Esophagus squamous epithelium (tissue), 4 donors: ENCODE results near the gene PRKN.

ENCODE experiments used
- POLR2A ChIP-seq, 4 donors: fragments of 450-650 bp; IDR thresholded peaks; one replicate each; pipeline ENCODE4 v1.6.1; 2017; ENCODE audit warnings: antibody characterized with exemption in 4 of 4, mild to moderate bottlenecking in 4 of 4, moderate library complexity in 3 of 4
- TF ChIP-seq, protein P1 (sequence below), 6 experiments: fragments of 450-650 bp in 4 of 6; fragments of 200-600 bp in 2 of 6; sonication (generic) in 2 of 6; IDR thresholded peaks; one replicate each; pipeline ENCODE4 v1.5.1; 2016 to 2019; ENCODE audit warnings: antibody characterized with exemption in 6 of 6, mild to moderate bottlenecking in 4 of 6, moderate library complexity in 4 of 6

DNA sequence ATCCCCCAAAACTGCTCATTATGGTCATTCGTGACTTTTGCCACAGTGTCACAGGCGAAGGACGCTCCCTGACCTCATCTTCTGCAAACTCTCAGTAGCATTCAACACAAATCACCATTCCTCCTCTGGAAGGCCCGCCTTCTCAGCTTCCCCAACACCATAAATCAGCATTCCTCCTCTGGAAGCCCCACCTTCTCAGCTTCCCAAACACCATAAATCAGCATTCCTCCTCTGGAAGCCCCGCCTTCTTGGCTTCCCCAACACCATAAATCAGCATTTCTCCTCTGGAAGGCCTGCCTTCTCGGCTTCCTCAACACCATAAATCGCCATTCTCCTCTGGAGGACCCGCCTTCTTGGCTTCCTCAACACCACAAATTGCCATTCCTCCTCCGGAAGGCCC is 1165.7 kb downstream of the PRKN start:
- no peak for TF ChIP-seq POLR2A (IDR thresholded peaks at IDR 0.05)
- TF ChIP-seq, protein P1, sequence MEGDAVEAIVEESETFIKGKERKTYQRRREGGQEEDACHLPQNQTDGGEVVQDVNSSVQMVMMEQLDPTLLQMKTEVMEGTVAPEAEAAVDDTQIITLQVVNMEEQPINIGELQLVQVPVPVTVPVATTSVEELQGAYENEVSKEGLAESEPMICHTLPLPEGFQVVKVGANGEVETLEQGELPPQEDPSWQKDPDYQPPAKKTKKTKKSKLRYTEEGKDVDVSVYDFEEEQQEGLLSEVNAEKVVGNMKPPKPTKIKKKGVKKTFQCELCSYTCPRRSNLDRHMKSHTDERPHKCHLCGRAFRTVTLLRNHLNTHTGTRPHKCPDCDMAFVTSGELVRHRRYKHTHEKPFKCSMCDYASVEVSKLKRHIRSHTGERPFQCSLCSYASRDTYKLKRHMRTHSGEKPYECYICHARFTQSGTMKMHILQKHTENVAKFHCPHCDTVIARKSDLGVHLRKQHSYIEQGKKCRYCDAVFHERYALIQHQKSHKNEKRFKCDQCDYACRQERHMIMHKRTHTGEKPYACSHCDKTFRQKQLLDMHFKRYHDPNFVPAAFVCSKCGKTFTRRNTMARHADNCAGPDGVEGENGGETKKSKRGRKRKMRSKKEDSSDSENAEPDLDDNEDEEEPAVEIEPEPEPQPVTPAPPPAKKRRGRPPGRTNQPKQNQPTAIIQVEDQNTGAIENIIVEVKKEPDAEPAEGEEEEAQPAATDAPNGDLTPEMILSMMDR (IDR thresholded peaks at IDR 0.05) = no peak
